ENCODE results near the gene KCNIP1.

KCNIP1 gene

DNA sequence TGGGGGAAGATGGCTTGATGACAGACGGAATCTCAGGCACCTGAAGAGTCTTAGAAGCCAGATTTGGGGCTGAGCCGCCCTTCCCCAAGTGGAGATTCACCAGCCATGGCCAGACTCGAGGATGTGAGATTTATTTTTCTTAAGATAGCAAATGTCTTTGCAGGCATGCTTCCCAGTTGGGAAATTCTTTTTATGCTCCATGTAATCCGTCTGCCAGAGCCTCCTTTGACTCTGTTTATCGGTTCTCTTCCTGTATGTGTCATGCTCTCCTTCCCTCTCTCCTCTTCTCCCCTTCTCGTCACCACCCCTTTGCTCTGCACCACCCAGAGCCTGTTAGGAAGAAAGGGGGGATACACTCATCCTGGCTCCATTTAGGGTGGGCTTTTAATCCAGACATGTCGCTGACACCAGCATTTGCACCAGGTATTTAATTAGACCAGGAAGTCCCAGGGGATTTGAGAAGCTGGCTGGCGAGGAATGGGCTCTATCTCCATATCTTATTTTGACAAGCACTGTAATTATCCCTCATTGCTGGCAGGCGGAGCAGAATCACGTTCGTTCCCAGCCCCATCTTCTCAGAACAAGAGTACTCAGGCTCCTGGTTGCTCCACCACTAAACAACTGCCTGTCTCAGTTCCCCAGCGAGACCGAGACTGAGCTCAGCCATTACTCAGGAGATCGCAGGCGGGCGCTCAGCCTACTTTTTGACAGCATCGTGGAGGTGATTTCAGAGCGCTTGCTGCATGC lies 50.9 kb downstream of the KCNIP1 start:
- H3K4me3 ChIP-seq (ENCODE audit: low read depth, low read length), result no peak overlapping the region
- TF ChIP-seq, protein P1, sequence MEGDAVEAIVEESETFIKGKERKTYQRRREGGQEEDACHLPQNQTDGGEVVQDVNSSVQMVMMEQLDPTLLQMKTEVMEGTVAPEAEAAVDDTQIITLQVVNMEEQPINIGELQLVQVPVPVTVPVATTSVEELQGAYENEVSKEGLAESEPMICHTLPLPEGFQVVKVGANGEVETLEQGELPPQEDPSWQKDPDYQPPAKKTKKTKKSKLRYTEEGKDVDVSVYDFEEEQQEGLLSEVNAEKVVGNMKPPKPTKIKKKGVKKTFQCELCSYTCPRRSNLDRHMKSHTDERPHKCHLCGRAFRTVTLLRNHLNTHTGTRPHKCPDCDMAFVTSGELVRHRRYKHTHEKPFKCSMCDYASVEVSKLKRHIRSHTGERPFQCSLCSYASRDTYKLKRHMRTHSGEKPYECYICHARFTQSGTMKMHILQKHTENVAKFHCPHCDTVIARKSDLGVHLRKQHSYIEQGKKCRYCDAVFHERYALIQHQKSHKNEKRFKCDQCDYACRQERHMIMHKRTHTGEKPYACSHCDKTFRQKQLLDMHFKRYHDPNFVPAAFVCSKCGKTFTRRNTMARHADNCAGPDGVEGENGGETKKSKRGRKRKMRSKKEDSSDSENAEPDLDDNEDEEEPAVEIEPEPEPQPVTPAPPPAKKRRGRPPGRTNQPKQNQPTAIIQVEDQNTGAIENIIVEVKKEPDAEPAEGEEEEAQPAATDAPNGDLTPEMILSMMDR (IDR thresholded peaks at IDR 0.05; ENCODE audit: insufficient read depth, low read depth, low read length, missing control alignments), result no peak
- DNase-seq (ENCODE audit: low read depth), result no peak

- H3K4me3 ChIP-seq (ENCODE audit: low read depth, low read length), result no peak overlapping the region
- no peak for DNase-seq (ENCODE audit: low read depth)
- TF ChIP-seq, protein P1 (IDR thresholded peaks at IDR 0.05; ENCODE audit: insufficient read depth, low read depth, low read length, missing control alignments), result no peak
These were observed 53.5 kb downstream of the KCNIP1 start for GRCh38 chr5:170557314-170557713.

GRCh38 chr5:170559296-170559695 lies 55.5 kb downstream of the KCNIP1 start:
- TF ChIP-seq, protein P1 (IDR thresholded peaks at IDR 0.05; ENCODE audit: insufficient read depth, low read depth, low read length, missing control alignments), result no peak
- DNase-seq (ENCODE audit: low read depth), result no peak
- H3K4me3 ChIP-seq (ENCODE audit: low read depth, low read length), result no peak overlapping the region

- no peak overlapping the region for H3K4me3 ChIP-seq (ENCODE audit: low read depth, low read length)
- DNase-seq (ENCODE audit: low read depth), result no peak
- TF ChIP-seq, protein P1 (IDR thresholded peaks at IDR 0.05; ENCODE audit: insufficient read depth, low read depth, low read length, missing control alignments), result no peak
These were observed 57.1 kb downstream of the KCNIP1 start for GRCh38 chr5:170560938-170561337.

- TF ChIP-seq, protein P1 (IDR thresholded peaks at IDR 0.05; ENCODE audit: insufficient read depth, low read depth, low read length, missing control alignments), result no peak
These were observed 58.5 kb downstream of the KCNIP1 start for GRCh38 chr5:170562166-170562874.

GRCh38 chr5:170562875-170563228 lies 59.0 kb downstream of the KCNIP1 start:
- no peak for DNase-seq (ENCODE audit: low read depth)
- TF ChIP-seq, protein P1 (IDR thresholded peaks at IDR 0.05; ENCODE audit: insufficient read depth, low read depth, low read length, missing control alignments), result no peak
- no peak overlapping the region for H3K4me3 ChIP-seq (ENCODE audit: low read depth, low read length)

More at GRCh38 chr5:170562166-170562874, 58.5 kb downstream of the KCNIP1 start:
- no peak overlapping the region for H3K4me3 ChIP-seq (ENCODE audit: low read depth, low read length)
- no peak for DNase-seq (ENCODE audit: low read depth)

Measured in GM12865 (cell line).